A549 (cell line): ENCODE data around the gene AKAP8L.

Source experiments
- CTCF ChIP-seq: fragments of >200 bp; sonication (Bioruptor Twin); formaldehyde crosslinking; IDR thresholded peaks from 3 replicates; pipeline ENCODE4 v1.5.1; 2016
- EP300 ChIP-seq, 2 experiments: fragments of >200 bp; sonication (Bioruptor Twin); formaldehyde crosslinking; IDR thresholded peaks; 2 replicates in 1 of 2; 3 replicates in 1 of 2; pipeline ENCODE4 v1.6.1; 2016 to 2017
- POLR2A ChIP-seq: IDR thresholded peaks from 2 replicates; pipeline ENCODE4 v1.6.1; 2012; ENCODE audit warnings: mild to moderate bottlenecking, low read length

- TF ChIP-seq POLR2A (no peak), CTCF (no peak), EP300 (IDR thresholded peaks at IDR 0.05) (no peak)
These were observed 48.3 kb upstream of the AKAP8L start for GRCh38 chr19:15466851-15467733.
